Aortic smooth muscle cell (primary cell): ENCODE results near the gene FAM78B. TPM values are rescaled to one million over a fixed set of nuclear protein-coding genes. Genes with fewer than 3 reads are reported as not detected.

Experiments
- total RNA-seq: library from RNA; depleted of rRNA; stranded (reverse); fragments of >200 nt; gene quantifications from 2 replicates; pipeline ENCODE4 v1.2.3, GENCODE V29; 2014

Gene FAM78B
- 0.13 and 0.25 TPM in 2 replicates for total RNA-seq

DNA sequence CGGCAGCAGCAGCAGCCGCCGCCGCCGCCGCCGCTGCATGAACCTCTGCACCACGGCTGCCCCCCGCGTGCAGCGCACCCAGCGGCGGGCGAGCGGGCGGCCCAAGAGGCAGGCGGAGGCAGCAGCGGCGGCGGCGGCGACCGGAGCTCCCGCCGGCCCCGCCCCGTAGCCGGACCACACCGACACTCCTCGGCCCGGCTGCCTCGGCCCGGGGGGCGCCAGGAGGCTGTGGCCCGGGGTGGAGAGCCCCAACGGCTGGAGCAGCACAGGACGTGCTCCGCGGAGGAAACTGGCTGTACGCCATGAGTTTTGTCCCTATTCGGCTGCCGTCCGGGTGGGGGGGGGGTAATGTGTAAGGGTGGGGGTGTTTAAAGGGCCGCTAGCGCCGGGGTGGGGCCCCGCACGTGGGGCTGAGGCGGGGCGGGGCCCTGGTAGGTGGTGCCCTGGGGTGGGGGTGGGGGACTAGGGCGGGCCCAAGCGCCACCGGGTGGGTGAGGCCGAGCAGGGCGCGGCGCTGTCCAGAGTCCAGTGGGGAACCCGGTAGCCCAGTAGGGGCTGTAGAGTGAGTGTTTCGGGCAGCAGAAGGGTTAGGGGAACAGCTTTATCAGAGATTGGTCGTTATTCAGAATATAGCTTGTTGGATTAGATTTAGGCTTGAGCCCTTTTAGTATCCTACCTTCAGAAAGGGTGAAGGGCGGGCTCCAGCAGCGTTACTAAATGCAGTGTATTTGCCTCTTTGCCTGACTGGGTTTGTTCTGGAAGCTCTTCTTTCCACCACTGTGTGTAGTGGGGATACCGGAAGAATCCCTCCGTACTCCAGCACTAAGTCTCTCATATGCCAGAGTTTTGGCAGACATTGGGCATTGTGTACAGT is at the start of gene FAM78B:
FAM78B (minus strand) TSS at position 304 of the 874 bp plus-strand sequence. CDS start 753 bp downstream, outside the sequence.

